ENCODE data around the gene GDI1.

The GDI1 gene

GRCh38 chrX:154482786-154483185 lies 45.8 kb downstream of the GDI1 start:
- TF ChIP-seq, protein P1, sequence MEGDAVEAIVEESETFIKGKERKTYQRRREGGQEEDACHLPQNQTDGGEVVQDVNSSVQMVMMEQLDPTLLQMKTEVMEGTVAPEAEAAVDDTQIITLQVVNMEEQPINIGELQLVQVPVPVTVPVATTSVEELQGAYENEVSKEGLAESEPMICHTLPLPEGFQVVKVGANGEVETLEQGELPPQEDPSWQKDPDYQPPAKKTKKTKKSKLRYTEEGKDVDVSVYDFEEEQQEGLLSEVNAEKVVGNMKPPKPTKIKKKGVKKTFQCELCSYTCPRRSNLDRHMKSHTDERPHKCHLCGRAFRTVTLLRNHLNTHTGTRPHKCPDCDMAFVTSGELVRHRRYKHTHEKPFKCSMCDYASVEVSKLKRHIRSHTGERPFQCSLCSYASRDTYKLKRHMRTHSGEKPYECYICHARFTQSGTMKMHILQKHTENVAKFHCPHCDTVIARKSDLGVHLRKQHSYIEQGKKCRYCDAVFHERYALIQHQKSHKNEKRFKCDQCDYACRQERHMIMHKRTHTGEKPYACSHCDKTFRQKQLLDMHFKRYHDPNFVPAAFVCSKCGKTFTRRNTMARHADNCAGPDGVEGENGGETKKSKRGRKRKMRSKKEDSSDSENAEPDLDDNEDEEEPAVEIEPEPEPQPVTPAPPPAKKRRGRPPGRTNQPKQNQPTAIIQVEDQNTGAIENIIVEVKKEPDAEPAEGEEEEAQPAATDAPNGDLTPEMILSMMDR (IDR thresholded peaks at IDR 0.05; ENCODE audit: control insufficient read depth, extremely low read depth, insufficient read depth): no peak
- no peak overlapping the region for H3K4me3 ChIP-seq (ENCODE audit: low read depth, low read length)
- DNase-seq (ENCODE audit: low read depth): no peak

- TF ChIP-seq, protein P1 (IDR thresholded peaks at IDR 0.05; ENCODE audit: control insufficient read depth, extremely low read depth, insufficient read depth): no peak
- no peak for DNase-seq (ENCODE audit: low read depth)
- no peak overlapping the region for H3K4me3 ChIP-seq (ENCODE audit: low read depth, low read length)
Observed at GRCh38 chrX:154483325-154483724, 46.4 kb downstream of the GDI1 start.

DNA sequence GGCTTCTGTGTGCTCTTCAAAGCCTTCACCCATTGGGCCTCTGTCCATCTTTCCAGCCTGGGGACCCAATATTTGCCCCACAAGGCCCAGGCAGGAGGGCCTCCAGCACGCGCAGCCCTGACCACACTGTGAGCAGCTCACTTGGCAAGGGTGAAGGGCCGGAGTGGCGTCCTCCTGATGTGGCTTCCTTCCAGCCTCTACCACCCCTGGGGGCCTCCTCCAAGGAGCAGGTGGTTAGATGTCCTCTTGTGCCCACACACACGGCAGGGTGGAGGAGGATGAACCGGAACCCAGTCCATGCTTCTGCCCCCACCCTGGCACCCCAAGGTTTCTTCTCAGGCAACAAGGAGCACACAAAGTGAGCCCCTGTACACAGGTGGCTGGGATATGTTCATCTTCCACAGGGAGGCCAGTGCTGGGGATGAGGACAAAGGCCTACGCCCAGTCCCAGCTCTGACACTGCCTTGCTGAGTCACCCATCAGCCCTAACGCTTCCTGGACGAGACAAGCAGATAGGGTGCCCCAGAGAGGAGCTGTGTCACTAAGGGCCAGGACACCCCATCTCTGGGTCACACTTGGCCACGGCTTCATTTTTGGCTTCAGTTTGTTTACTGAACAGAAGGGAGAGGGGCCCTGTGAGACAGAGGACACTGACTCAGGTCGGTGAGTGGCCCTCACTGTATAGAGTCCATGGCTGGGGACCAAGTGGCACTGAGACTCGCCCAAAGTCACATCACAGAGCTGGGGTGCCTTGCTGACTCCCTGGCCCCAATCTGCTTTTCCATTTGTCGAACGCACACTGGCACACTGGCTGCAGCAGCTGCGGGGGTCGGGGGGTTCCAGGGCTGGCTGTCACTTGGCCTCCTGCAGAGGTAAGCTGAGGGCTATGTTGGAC lies 47.5 kb downstream of the GDI1 start:
- H3K4me3 ChIP-seq (ENCODE audit: low read depth, low read length): no peak overlapping the region
- DNase-seq (ENCODE audit: low read depth): no peak
- TF ChIP-seq, protein P1 (IDR thresholded peaks at IDR 0.05; ENCODE audit: control insufficient read depth, extremely low read depth, insufficient read depth): no peak

- no peak for DNase-seq (ENCODE audit: low read depth)
- TF ChIP-seq, protein P1 (IDR thresholded peaks at IDR 0.05; ENCODE audit: control insufficient read depth, extremely low read depth, insufficient read depth): no peak
Observed at GRCh38 chrX:154485150-154486051, 48.4 kb downstream of the GDI1 start.

GRCh38 chrX:154486052-154486395 lies 49.1 kb downstream of the GDI1 start:
- TF ChIP-seq, protein P1 (IDR thresholded peaks at IDR 0.05; ENCODE audit: control insufficient read depth, extremely low read depth, insufficient read depth): no peak
- peak overlapping the region; percentile 63 for H3K4me3 ChIP-seq (ENCODE audit: low read depth, low read length)
- DNase-seq (ENCODE audit: low read depth): no peak

More at GRCh38 chrX:154485150-154486051, 48.4 kb downstream of the GDI1 start:
- peak overlapping the region; percentile 63 for H3K4me3 ChIP-seq (ENCODE audit: low read depth, low read length)

- peak within 1 kb of the TSS; percentile 63 for H3K4me3 ChIP-seq (ENCODE audit: low read depth, low read length)
- no peak for DNase-seq (ENCODE audit: low read depth)
- TF ChIP-seq, protein P1 (IDR thresholded peaks at IDR 0.05; ENCODE audit: control insufficient read depth, extremely low read depth, insufficient read depth): no peak
Observed at GRCh38 chrX:154486396-154487207, 49.6 kb downstream of the GDI1 start, which contains the start of gene UBL4A. TSS of gene UBL4A (minus strand) at chrX:154486615. CDS start at chrX:154486584, 31 bp downstream.
